Kidney tubule cell (primary cell): ENCODE results near the gene MXD1.

Experiments used
- DNase-seq: peaks from one replicate; pipeline ENCODE4 v3.0.0-alpha.2; 2018; ENCODE audit warnings: low spot score

MXD1 gene

DNA sequence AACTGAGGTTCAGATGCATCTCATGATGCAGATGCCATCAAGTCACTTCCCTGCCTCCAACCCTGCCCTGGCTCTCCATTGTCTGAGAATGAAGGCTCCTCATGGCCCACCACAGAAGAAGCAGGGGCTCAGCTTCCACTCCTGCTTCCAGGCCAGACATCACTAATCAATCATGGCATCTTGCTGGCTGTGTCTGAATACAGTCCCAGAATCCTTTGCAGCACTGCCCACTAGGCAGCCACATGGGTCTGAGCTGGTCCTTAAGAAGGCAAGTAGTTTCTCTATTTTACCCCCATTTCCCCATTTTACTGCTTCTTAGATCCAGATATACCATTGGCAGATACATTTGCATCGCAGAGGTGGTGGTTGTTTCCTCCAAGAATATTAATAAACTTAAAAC, 39.2 kb downstream of the MXD1 start:
- no peak for DNase-seq

DNA sequence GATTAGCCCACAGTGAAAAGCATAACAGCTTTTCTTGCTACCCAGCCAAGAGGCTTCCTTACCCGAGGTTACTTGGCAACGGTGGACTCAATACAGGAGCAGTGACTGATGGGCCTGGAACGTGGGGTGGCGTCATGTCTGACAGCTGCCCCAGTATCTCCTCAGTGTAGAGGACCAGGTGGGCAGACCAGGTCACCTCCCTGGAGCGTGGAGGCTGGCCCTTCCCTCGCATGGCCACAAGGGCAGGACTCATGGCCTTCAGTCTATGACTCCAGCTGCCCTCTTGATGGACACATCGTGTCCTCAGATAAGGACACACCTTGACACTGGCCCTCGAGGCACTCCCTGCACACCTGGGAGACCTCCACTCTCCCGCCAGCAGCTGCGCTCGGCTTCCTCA, 40.1 kb downstream of the MXD1 start:
- DNase-seq = no peak

DNA sequence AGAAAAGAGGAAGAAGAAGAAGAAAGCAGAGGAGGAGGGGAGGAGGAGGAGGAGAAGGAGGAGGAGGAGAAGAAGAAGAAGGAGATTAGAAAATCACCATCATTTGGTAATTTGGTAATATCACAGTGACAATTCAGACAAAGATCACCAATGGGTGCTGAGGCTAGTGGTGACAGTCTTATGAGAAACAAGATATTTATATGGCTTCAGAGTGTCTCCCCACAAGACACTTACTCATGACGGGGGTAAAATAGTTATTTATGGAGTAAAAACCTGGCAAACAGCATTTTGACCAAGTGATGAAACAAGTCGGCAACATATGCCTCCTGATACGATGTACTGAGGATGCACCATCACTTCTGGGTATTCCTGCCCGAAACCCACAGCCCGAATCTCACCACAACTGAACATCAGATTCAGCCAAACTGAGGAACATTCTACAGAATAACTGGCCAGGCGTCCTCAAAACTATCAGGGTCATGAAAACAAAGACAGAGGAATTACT, 41.6 kb downstream of the MXD1 start:
- DNase-seq = no peak

DNA sequence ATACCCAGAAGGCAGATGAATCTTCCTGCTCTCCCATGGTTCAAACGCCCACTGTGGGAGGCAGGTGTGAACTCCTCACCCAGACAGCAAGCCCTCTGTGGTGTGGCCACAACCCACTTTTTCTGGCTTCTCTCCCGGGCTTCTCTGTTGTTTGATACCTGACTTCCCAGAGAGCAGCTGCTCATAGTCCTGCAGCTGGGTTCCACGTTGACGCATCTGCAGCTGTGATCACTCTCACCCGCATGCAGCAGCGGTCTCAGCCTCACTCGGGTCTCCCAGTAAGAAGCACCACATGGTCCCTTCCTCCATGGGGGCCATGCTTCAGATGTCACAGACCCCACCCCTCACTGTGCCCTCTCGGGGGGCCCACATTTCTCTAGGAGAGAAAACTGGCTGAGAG, 43.1 kb downstream of the MXD1 start:
- DNase-seq = no peak

DNA sequence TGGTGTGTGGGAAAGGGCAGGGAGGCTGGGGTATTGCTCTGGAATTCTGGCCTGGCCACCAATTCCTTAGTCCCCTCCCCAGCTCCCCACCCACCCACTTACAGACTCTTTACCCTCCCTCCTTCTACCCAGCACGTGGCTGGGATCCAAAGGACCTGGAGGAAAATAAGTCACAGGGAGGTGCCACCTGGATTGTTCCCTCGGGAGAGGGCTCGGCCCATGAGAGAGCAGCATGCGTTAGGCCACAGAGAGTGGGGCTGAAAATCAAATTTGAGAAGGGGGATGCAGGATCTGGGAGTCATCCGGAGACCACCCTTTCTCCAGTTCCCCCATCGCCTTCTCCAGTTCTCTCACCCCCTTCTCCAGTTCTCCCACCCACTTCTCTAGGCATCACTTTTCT, 43.6 kb downstream of the MXD1 start:
- no peak for DNase-seq

DNA sequence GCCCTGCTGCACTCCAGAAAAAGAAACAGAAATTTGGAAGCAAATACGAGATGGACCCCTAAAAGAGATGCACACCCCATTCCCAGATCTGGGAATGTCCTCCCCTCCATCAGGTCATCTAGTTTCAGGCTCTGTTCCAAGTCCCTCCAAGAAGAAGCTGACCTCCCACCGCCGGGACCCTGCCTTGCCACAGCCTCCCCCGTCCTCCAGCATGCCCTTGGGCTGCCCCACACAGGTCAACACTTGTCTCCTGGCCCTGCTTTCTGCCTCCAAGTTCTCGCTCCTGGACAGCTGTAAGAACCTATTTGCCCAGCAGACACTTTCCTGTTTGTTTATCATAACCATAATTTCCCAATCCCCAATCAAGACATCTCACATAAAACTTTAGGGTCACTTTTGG, 44.5 kb downstream of the MXD1 start:
- no peak for DNase-seq

DNA sequence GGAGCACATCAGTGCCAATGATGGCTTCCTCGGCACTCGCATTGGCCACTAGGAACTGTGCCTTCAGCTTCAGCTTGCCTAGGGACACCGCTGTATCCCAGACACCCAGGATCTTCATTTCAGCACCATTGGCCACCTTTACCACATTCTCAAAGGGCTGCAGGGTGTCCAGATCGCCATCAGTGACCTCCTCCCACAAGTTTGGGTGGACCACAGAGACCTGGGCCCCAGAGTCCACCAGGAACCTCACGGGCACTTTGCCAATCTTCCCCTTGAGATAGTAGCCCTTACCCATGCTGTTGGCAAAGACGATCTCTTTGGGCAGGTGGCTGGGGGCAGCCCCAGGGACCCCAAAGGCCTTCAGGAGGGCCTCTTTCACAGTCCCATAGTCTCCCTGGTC, 45.9 kb downstream of the MXD1 start:
- no peak for DNase-seq

DNA sequence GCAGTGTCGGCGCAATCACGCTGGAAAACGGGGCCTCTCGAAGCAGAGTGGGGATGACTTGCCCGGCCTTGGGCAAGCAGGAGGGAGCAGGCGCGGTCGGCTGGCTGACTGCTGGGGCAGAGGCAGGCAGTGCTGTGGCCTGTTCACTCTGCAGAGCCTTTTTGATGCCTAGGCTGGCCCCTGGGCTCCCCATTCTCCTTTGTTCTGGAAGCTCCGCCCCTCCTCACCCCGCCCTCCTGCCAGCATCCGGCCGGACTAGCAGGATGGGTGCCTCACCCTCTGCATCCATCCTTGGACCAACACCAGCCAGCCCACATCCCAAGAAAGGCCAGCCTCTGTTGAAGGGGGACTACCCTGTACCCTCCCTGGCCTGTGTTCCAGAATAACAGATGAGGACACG, 46.6 kb downstream of the MXD1 start, which contains the start of gene ASPRV1:
Gene ASPRV1 (minus strand): TSS at position 136 of the 400 bp plus-strand sequence. CDS start 195 bp downstream, outside the sequence.
- no peak for DNase-seq

DNA sequence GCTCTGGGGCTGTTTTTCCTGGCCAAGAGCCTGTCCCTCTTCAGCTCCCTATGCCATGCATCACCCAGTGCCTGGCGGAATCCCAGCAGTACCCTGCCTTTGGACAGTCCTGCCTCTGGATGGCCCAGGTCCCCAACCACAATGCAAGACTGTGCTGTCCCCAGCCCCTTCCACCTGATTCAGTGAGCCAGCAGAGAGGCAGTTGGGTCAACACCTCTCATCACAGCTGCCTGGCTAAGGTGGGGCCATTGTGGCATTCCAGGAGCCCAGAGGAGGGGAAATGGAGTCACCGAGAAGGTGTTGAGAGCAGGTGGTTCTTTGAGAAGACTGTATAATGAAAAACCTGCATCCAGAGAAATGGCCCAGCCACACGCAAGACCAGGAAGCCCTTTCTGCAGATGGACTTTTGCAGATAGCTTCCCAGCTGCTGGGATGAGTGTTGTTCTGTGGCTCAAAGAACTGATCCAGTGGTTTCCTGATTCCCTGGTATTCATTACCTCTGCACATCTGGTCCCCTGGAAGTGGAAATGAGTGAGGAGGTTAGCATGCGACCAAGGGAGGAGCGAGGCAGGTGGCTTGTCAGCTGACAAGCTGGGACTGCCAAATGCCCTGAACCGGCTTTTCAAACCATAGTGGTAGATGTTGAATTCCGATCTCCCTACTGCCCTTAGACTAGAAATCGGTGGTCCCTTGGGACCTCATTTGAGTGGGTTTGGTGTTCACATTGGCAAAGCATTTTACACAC, 48.2 kb downstream of the MXD1 start:
- DNase-seq = no peak

DNA sequence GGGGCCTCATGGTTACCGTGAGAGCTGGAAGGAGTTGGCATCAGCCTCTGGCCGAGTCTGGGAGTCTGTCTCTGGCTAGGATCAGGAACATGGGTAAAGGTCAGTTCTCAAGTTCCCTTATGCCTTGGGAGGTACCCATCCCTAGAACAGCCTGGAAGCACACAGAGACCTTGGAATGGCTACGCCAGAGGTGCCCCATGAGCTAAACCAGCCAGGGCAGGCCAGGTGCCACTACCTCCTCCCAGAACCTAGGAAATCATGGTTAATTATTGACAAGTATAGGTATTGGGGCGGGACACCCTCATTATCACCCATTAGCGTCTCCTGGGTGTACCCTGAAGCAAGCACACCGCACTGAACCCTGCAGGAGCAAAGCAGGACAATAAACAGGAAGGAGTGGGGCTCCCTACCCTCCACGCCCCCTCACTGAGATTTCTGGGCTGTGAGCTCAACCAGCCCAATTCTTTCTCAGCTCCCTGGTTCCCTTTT, 49.5 kb downstream of the MXD1 start:
- DNase-seq = no peak

DNA sequence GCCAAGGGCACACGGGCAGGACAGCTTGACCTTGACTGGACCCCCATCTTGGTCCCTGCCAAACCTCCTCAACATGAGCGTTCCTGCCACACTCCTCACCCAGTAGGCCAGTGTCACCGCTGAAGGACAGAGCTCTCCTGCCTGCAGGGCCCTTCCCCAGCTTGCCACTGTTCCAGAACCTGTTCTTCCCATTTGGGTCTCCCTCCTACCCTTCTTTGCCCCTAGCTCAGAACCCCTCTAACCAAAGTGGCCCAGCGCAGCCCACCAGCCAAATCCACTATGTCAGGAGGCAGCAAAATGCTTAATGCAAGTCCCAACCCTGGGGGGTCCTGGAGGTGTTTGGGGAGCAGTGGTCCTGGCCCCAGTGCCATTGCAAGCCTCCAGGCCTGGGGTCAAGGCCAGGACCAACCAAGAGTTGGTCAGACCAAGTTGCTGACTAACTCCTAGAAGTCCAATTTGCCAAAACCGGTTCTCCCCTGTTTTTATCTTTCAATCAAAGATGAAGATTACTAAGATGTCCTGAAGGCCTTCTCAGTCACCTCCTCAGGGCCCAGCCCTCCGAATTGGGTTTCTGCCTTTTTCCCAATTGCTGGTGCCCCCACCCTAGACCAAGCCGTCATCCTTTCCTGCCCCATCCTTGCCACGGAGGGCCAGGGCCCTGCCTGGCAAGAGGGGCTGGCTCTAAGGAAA, 51.0 kb downstream of the MXD1 start:
- no peak for DNase-seq

DNA sequence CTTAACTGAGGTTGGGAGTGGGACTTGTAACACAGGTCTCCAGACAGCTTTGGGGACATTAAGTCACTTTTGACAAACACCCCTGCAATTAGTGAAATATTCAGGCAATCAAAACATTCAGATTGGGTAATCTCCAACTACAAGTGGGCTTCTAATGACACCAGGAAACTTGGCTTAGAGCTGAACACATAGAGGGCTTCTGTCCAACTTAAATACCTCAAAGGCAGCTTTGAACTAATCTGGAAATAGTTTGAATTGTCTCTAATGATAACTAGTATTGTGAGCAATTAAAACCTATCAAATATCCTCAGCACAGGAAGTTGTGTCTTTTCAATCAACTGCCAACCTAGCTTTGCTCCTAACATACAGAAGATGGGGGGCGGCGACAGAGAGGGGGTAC, 51.6 kb downstream of the MXD1 start:
- DNase-seq = no peak

DNA sequence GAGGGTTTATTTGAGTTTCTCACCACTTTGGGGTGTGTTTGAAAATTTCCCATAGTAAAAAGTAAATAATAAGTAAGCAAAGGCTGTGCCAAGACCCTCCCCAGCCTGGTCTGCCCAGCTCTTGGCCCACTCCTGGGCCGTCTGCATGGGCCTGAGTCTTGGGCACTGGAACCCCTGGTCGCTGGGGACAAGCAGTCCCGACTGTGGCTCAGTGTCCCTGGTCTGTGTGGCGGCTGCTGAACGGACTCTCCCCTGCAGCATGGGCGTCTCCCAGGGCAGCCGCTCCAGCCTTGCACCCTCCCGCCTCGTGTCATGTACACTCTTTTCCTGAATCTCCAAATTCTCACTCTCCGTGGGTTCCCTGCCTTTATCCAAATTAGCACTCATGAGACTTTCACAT, 53.7 kb downstream of the MXD1 start:
- DNase-seq = no peak

DNA sequence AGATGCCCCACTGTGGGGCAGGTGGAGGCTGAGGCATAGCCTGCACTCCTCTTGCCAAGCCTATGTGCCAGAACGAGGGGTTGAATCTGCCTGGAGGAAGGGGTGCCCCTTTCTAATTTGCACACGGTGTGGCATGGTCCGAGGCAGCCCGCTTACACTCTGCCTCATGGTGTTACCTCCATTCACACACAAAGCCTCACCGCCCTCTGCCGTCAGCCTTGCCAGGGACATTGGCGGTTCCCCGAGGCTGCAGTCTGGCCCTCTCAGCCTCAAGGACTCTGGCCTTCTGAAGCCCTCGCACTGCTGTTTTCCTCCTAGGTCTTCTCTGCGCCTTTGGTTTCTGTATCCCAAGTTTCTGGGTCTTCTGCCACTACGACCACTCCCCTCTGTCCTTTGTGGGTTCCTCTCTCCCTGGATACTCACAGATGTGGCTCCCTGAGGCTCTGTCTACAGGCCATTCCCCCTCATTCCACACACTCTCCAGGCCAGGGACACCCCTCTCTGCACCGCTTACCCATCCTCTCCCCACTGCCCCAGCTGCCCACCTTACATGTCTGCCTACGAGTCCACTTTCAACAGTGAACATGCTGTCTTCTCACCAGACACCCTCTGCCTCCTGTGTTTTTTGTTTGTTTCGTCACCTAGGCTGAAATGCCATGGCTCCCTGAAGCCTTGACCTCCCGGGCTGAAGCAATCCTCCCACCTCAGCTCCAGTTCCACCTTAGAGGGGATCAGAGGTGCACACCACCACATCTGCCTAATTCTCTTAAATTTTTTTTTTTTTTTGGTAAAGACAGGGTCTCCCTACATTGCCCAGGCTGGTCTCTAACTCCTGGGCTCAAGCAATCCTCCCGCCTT, 54.4 kb downstream of the MXD1 start:
- DNase-seq = no peak

DNA sequence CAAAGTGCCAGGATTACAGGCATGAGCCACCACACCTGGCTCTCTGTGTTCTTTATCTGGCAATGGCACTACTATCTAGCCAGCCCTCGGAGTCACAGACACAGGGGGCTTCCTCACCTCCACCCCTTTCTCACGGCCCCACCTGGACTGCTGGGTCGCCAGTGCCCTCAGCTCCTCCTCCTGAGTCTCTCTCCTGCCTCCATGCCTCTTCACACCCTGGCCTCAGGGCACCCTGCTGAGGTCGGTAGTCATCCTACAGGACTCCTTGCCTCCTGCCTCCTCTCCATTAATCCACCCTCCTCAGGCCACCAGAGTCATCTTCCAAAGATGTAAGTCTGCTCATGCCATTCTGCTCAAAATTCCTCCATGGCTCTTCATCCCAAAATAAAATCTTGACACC, 55.1 kb downstream of the MXD1 start:
- no peak for DNase-seq

DNA sequence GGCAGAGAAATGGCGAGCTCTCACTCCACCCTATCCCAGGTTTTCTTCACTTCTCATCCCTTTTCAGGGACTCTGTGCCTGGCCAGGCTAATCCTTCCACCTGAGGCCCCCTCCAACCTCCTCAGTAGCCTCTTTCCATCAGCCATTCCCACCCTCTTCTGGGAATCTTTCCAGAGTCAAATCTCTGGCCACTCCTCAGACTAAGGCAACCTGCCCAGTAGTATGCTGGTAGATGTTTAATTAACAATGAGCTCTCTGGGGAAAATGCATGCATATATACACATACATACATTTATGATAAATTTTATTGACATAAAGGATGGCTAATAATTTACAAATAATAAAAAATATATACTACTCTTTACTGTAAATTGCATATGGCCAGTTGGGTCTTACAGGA, 57.9 kb downstream of the MXD1 start:
- no peak for DNase-seq

DNA sequence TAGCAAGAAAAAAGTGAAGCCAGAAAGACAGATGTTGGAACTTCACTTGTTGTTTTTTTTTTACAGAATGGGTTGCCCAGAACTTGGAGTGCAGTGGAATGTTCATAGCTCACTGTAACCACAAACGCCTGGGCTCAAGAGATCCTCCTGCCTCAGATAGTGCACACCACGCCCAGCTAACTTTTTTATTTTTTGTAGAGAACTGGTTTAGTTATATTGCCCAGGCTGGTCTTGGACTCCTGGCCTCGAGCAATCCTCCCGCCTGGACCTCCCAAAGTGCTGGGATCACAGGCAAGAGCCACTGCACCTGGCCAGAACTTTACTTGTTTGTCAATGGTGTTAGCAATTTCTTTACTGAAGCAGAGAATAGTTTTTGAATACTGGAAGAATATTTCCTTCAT, 58.4 kb downstream of the MXD1 start:
- no peak for DNase-seq

DNA sequence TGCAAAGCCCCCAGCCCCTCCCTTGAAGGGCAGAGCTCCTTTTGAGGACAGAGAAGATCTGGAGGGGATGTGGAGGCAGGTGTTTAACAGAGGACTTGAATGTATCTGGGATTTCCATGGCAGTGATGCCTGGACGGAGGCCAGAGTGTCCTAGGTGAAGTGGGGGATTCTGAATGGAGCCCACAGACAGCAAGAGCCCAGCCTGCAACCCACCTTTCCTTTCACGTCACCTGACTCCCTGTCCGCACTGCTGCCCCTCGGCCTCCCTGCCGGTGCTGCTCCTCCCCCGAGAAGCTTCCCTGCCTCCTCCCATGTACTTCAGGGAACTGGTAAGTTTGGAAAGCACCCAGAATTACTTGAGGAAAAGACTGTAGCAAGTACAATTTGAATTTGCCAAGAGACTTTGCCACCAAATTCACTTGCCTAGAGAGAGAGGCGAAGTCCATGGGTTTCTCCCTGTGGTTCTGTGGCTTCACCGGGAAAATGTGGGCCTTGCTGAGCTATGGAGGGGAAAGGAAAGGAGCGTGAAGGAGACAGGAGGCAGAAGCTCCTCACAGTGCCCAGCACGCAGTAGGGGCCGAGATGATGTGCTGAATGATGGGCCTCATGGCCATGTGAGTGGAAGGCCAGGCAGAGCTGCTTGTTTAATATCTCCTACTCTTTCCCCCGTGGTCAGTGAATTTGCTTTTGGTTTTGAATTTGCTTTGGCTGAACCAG, 60.4 kb downstream of the MXD1 start:
- DNase-seq = no peak

DNA sequence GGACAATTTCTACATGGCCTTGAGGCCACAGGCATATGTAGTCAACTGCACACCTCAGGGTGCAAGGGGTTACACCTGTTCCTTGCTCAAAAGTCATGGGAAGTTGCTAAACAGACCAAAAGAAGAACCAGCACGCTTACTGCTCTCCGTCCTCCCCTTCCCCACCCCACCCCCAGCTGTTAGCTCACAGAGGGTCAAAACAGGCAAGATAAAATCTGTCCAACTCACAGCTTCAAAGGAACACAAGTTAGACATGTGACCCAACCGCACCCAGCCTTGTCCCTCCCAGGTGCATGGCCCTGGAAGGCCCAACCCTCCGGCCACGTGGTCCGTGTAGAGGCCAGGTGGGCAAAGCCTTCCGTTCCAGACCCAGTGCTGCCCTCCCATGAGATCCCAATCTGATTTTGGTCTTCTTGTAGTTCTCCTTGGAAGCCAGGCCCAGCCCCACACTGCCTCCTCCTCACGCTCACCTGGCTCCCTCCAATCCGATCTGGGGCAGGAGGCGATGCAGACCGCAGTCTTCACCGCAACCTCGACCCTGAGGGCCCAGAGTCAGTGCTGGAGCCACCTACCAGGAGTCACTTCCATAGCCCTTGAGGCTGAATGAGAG, 61.0 kb downstream of the MXD1 start:
- no peak for DNase-seq

DNA sequence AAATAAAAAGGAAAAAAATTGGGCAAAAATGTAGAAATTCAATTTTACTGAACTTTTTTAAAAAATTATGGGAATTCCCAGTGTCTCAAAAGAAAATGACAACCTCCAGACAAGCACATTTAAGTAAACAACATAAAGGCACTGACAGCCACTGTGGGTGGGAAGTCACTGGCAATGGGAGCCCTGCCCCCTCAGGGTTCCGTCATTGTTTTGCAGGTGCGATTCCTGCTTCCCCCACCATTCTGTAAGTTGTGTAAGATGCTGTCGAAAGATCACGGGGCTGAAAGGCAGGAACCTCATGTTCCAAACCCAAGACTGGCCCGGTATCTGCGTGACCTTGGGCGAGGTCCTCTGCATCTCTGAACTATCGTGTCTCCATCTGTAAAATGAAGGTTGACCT, 62.3 kb downstream of the MXD1 start:
- no peak for DNase-seq

DNA sequence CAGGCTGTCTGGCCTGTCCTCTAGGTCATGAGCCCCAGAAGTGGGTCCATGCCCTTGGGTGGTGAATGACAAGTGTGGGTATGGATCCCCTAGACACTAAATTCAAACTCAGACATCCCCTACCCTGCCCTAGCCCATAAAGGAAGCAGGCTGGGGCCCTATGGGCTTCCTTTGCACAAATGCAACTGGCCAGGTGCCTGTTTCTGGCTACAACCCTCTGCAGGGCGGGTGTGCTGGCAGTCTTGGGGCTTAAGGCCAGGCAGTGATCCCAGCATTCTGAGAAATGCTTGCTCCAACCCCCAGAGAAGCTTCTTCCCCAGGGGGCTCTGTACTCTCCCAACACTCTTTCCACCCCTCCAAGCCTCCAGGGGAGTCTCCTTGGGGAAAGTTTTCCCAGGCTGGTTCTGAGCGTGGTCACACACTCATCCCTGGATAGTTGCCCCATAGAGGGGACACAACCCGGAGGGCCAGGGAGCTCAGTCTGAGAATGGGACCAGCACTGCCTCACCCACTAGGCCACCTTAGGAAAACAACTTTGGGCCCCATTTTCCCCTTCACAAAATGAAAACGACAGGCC, 63.1 kb downstream of the MXD1 start:
- DNase-seq = no peak
